Stimulated activated CD4-positive, alpha-beta T cell treated with anti-CD3 and anti-CD28 coated beads, TNF-alpha, amount 100 ng/mL, for 4 hours (primary cell): ENCODE data around the gene ENPEP.

ENCODE experiments used
- DNase-seq, 3 experiments: peaks; one replicate each; pipeline ENCODE4 v3.0.0-alpha.2; 2020; ENCODE audit warnings: low read depth in 3 of 3

ENPEP gene

DNA sequence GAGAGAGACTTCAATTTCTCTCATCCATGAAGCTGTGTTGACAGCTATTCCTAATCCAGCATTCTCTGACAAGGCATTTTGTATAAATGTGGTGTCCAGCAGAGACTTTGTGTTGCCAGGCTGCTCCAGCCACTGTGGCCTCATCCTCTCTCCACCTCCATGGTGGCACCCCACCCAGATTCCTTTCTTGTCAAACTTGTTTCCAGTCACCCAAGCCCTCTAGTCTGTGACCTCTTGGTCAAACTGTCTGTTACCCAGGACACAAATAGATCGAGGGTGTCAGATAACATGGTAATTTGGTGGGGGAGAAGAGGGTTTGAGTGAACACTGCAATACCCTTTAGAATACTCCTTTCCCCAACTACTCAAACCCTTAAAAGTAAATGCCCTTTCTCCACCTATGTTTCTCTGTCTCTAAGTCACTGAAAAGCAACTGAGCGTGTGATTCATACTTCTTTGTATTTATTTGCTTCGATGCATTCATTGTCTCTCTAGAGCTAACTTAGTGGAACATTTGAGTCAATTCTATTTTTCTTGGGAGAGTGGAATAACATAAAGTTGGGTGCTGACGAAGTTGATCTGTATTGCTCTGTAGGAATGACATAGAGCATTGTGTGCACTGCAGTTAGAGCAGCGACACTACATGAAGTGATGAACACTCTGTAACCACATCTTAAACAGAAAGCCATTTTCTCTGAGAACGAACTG, 133.2 kb downstream of the ENPEP start:
- no peak for DNase-seq

DNA sequence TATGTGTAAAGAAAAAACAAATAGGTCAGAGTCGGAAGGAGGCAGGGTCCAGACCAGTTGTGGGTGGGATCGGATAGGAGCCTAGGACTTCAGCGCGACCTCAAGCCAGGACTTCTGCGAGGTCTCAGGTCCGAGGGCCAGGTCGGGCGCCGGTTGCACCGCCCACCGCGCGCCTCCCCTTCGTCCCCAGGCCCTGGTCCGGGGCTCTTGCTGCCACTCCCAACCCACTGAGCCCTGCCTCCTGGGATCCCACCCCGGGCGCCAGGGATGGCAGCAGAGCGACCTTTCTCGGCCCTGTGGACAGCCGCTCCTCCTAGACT, 134.6 kb downstream of the ENPEP start:
- DNase-seq = no peak

DNA sequence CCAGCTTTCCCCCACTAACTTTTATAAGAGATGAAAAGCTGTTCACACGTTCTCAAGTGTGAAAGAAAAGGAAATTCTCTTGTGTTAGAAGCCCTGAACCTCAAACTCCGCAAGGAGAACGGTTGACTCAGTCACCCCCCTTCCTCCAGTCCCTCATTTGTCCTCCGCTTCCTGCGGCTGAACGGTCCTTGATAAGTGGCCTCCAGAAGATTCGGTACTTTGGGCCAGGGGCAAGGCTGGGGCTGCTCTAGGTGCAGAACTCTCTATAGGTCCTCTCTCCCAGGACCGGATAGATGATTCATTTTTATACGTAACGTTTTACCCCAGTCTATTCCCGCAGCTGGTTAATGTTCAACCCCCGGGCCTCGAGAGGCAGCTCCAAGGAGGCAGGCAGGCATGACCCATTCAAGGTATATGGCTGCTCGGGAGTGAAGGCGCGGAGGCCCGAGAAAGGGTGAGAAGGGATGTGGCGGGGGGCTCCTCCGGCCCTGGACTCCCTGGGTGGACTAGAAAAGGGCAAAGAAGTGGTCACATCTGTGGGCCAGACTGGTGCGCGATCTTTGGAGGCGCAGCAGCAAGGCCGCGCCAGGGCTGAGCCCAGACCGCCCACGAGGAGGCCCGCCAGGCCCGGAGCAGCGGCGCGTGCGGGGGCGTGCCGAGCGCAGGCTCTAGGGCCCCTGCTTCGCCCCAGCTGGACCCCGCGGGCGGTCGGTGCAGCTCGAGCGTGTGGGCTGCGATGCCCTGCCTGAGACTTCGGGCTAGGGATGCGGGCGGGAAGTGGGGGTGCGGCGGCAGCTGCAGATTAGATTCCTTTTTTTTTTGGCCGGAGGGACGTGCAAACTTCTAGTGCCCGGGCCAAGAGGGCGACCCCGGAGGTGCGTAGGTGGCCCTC, 135.2 kb downstream of the ENPEP start:
- no peak for DNase-seq

DNA sequence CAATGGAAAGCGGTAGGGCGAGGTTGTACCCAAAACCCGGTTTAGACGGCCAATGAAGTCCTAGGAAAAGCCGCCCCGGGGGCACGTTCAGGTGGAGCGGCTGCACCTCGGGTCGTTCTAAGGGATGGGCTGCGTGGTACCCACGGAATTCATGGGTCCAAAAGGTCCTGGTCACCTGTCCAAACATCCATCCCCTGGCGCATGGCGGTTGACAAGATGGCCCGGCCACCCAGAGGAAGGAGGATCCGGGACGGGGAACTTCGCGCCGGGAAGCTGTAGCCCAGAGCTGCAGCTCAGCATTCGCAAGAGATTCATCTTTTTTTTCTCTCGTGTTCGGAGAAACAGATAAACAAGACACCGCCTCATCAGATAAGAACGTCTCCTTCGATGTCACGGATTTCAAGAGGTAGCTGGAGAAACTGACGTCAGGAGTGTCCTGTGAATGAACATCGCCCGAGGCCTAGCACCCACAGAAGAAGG, 136.1 kb downstream of the ENPEP start:
- DNase-seq = no peak

DNA sequence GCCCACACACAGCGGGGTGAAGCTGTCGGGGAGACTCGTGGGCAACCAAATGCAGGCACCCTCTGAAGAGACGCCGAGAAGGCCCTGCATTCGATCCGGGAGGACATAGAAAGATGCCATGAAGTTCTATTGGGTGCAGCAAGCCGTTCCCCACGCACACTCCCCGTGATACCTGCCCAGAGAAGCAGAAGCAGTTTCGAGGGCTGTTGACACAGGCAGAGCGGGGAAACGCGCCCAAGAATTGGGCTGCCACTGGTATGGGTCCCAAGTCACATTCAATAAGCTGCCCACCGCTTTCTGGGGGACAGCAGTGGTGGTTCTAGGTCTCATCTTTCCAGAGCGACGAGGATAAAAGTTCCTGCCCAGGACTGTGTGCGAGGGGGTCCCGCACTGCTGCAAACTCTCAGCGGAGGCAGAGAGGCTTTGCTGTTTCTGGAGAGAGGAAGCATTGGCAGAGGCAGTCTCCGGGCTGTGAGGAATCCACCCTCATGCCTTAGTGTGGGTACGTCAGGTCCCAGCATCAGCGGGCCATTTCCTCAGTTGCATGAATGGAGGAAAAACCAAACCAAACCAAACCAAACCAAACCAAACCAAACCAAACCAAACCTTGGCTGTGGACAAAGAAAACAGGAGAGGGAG, 136.8 kb downstream of the ENPEP start:
- DNase-seq = no peak

DNA sequence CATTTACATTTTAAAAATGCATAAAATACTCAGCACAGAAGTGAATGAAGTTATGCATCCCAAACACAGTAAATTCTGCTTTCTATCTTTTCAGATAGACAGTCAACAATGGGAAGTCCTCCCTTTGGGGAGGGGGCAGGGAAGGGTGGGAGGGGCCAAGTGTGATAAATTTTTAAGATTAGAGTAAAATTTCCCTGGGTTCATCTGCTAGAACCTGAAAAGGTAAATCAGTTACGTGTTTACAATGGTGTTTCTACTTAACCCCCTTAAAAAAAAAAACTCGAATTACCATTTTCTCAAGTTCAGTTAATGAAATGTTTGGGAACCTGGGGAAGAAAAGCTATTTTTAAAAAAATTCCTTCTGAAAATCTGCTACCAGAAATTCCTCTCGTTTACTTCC, 137.8 kb downstream of the ENPEP start:
- DNase-seq = no peak

DNA sequence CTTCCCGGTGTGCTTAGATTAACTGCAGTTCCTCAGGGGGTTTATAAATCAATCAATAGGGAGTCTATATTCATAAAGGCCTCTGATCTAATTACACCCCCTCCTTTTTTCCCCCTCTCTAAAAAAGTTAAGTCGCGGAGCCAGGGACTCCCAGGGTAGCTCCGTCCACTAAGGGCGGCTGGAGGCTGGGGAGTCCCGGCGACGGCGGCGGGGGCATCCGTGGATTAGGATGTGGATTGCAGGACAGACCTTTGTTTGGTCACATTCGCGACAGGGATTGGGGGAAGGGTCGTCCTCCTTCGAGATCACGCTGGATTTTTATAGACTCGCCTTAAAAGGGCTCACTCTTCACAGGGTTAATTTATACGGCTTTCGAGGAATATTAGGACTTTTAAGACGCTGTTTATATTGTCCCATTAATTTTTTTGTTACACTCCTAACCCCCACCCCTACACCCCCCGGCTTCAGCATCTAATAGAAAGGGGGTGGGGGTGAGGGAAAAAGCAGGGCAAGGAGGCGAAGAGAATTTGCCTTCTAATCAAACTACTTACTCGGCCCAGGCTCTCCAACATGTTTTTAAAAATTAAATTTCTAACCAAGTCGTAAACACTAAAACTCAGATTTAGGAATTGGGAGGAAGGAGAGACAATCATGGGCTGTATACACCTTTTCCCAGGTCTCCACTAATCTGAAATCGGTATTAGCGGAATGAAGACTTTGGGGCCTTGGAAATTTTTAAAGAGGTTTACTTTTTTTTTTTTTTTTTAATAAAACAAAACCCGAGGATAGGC, 138.4 kb downstream of the ENPEP start:
- DNase-seq = no peak
